MCF 10A (cell line): Measurements from ENCODE around the gene TMEM187. TPM values are rescaled to one million over a fixed set of nuclear protein-coding genes. Genes with fewer than 3 reads are reported as not detected.
A peak's percentile ranks its signal among the peaks of the same experiment; 100 is the strongest.

ENCODE experiments used
- BruUV-seq: library from RNA; stranded (reverse); fragments of 400-500 nt; replicated peaks from 2 replicates; lab custom pipeline; 2021; lab: Mats Ljungman, UMichigan
- CTCF ChIA-PET: fragments of 300-600 bp; sonication (Branson Sonifier 250); formaldehyde crosslinking; extraction: SDS; loops from one replicate; lab custom pipeline; 2021; ENCODE audit warnings: antibody characterized with exemption, inconsistent platforms; lab: Yijun Ruan, JAX
- POLR2A ChIA-PET: fragments of 300-600, 350-650 bp; sonication (Branson Sonifier 250); formaldehyde crosslinking; extraction: SDS; loops from one replicate; lab custom pipeline; 2020; ENCODE audit warnings: antibody characterized with exemption, inconsistent platforms; lab: Yijun Ruan, JAX
- DNase-seq: peaks from one replicate; pipeline ENCODE4 v3.0.0-alpha.2; 2018; ENCODE audit not compliant: unreplicated experiment
- H3K27ac Mint-ChIP-seq: one replicate; pipeline ENCODE4 v1.8.0; 2022; ENCODE audit warnings: mild to moderate bottlenecking, low read depth, mixed read lengths; ENCODE audit not compliant: unreplicated experiment
- H3K27me3 Mint-ChIP-seq: one replicate; pipeline ENCODE4 v1.8.0; 2022; ENCODE audit warnings: mixed read lengths; ENCODE audit not compliant: insufficient read depth, unreplicated experiment
- H3K36me3 Mint-ChIP-seq: one replicate; pipeline ENCODE4 v1.8.0; 2022; ENCODE audit warnings: mild to moderate bottlenecking, moderate library complexity, mixed read lengths; ENCODE audit not compliant: insufficient read depth, unreplicated experiment
- H3K4me1 Mint-ChIP-seq: one replicate; pipeline ENCODE4 v1.8.0; 2022; ENCODE audit warnings: mixed read lengths; ENCODE audit not compliant: insufficient read depth, unreplicated experiment
- H3K4me3 Mint-ChIP-seq: one replicate; pipeline ENCODE4 v1.8.0; 2022; ENCODE audit warnings: mild to moderate bottlenecking, moderate library complexity, mixed read lengths; ENCODE audit not compliant: unreplicated experiment
- H3K9me3 Mint-ChIP-seq: one replicate; pipeline ENCODE4 v1.8.0; 2022; ENCODE audit warnings: mixed read lengths; ENCODE audit not compliant: unreplicated experiment
- CTCF ChIP-seq: fragments of 200-600 bp; IDR thresholded peaks from one replicate; pipeline ENCODE4 v1.8.0; 2022; ENCODE audit warnings: antibody characterized with exemption, mild to moderate bottlenecking; ENCODE audit not compliant: unreplicated experiment
- intact Hi-C: fragments of 100-400 bp; cut with micrococcal nuclease; formaldehyde crosslinking; loops from 2 replicates; pipeline ENCODE4 v1.14.1; 2022
- total RNA-seq: library from RNA; stranded (reverse); gene quantifications from 2 replicates; pipeline ENCODE4 v1.2.3, GENCODE V29; 2022

Gene TMEM187
- total RNA-seq, 1 experiment from 2014 or later: 9.3 TPM

GRCh38 chrX:153925387-153925738 lies 47.2 kb upstream of the TMEM187 start:
- Mint-ChIP-seq H3K9me3 (no peaks in the 10 kb centered on the region), H3K36me3 (peaks cover under 1% of the 10 kb centered on the region), H3K4me1 (peaks cover 9% of the 10 kb centered on the region), H3K27ac (no peak overlapping the region), H3K4me3 (peak overlapping the region; percentile 11), H3K27me3 (peaks cover 4% of the 10 kb centered on the region)
- no peak for DNase-seq
- no TSS peak for BruUV-seq
- ChIA-PET POLR2A (interaction anchor here (0.9 to 1.2 kb wide), 2 partner anchors 25 to 46 kb away, joined by 3 read pairs; partner anchors contain the start of gene HCFC1), CTCF (interaction anchor here (0.6 to 3.1 kb wide), 3 partner anchors 22 to 56 kb away, joined by 3 to 19 read pairs (median 3); no protein-coding TSS in a partner anchor)
- intact Hi-C loops: no loop called here
- no peak for TF ChIP-seq CTCF

GRCh38 chrX:153925739-153926551 lies 46.6 kb upstream of the TMEM187 start, which contains the start of gene ARHGAP4:
ARHGAP4 (minus strand) TSS chrX:153926264; CDS start chrX:153926202, 62 bp downstream.
- Mint-ChIP-seq H3K27me3 (no peaks in the 10 kb centered on the region), H3K4me3 (peak within 1 kb of the TSS; percentile 79), H3K4me1 (peaks cover 9% of the 10 kb centered on the region), H3K36me3 (peaks cover 6% of the 10 kb centered on the region), H3K27ac (no peak within 1 kb of the TSS), H3K9me3 (no peaks in the 10 kb centered on the region)
- DNase-seq: no peak
- CTCF ChIA-PET: interaction anchor here (1.1 to 3.1 kb wide), 3 partner anchors 21 to 37 kb away, joined by 3 to 19 read pairs (median 5); no protein-coding TSS in a partner anchor
- TSS peak; percentile 91 for BruUV-seq
- no peak for TF ChIP-seq CTCF
- POLR2A ChIA-PET: interaction anchor here (0.9 to 1.6 kb wide), 3 partner anchors 8 to 46 kb away, joined by 3 to 8 read pairs (median 3); partner anchors contain the start of gene HCFC1
- intact Hi-C loops: no loop called here

GRCh38 chrX:153926552-153926857 lies 46.0 kb upstream of the TMEM187 start:
- no peak for TF ChIP-seq CTCF
- peaks cover 9% of the 10 kb centered on the region for H3K4me1 Mint-ChIP-seq
- no peak for DNase-seq
- intact Hi-C loops: no loop called here
- H3K27me3 Mint-ChIP-seq: no peaks in the 10 kb centered on the region
- peaks cover 6% of the 10 kb centered on the region for H3K36me3 Mint-ChIP-seq
- H3K4me3 Mint-ChIP-seq: no peak overlapping the region
- BruUV-seq: no TSS peak
- H3K27ac Mint-ChIP-seq: no peak overlapping the region
- no peaks in the 10 kb centered on the region for H3K9me3 Mint-ChIP-seq
- CTCF ChIA-PET: interaction anchor here (1.3 to 3.1 kb wide), 2 partner anchors 21 to 26 kb away, joined by 5 to 19 read pairs; no protein-coding TSS in a partner anchor
- POLR2A ChIA-PET: interaction anchor here (0.7 to 2.7 kb wide), 4 partner anchors 9 to 132 kb away, joined by 3 to 25 read pairs (median 6); partner anchors contain the start of genes HCFC1, IDH3G and SSR4
